Measurements from ENCODE around the gene RBFOX2. TPM values are rescaled to one million over a fixed set of nuclear protein-coding genes. Genes with fewer than 3 reads are reported as not detected.

The RBFOX2 gene
- total RNA-seq, 1 experiment from 2014 or later: 81.1 TPM

DNA sequence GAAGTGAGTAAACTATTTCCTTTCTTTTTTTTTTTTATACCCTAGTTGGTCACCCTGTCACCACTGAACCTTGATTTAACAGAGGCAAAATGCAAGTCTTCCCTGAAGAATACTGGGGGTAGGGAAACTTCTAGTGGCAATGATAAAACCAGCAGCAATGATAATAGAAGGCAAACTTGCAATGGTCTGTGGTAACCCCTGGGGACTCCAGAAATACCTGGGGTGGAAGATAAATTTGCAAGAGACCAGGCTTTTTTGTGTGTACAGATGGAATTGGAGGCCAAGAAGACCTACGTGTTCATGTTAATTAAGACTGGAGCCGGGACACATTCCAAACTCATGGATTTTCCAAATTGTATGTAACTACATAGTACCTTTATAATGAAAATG is 299.3 kb downstream of the RBFOX2 start:
- POLR2A ChIA-PET: no interaction called here
- no peaks in the 10 kb centered on the region for H3K9me3 ChIP-seq (ENCODE audit: control insufficient read depth, insufficient read depth, low read depth, low read length)
- no peaks in the 10 kb centered on the region for H3K36me3 ChIP-seq (ENCODE audit: control insufficient read depth, insufficient read depth, low read length)
- no peaks in the 10 kb centered on the region for H3K4me1 ChIP-seq (ENCODE audit: control insufficient read depth, insufficient read depth, low read length)
- no peak overlapping the region for H3K27ac ChIP-seq (ENCODE audit: low read length)
- in situ Hi-C loops (cut with HindIII; ENCODE audit: low pct_unique_long_range_greater_than_20kb, low sequenced_read_pairs): no loop called here
- intact Hi-C loops (cut with micrococcal nuclease; ENCODE audit: unreplicated experiment): no loop called here
- ATAC-seq: no peak
- no peaks in the 10 kb centered on the region for H3K27me3 ChIP-seq (ENCODE audit: control insufficient read depth, insufficient read depth, low read length)
- no TSS peak for BruUV-seq (replicated peaks)
- TF ChIP-seq SIN3A (IDR thresholded peaks at IDR 0.05; ENCODE audit: borderline replicate concordance, insufficient read depth, low read depth, low read length): no peak
- TF ChIP-seq, protein P1, sequence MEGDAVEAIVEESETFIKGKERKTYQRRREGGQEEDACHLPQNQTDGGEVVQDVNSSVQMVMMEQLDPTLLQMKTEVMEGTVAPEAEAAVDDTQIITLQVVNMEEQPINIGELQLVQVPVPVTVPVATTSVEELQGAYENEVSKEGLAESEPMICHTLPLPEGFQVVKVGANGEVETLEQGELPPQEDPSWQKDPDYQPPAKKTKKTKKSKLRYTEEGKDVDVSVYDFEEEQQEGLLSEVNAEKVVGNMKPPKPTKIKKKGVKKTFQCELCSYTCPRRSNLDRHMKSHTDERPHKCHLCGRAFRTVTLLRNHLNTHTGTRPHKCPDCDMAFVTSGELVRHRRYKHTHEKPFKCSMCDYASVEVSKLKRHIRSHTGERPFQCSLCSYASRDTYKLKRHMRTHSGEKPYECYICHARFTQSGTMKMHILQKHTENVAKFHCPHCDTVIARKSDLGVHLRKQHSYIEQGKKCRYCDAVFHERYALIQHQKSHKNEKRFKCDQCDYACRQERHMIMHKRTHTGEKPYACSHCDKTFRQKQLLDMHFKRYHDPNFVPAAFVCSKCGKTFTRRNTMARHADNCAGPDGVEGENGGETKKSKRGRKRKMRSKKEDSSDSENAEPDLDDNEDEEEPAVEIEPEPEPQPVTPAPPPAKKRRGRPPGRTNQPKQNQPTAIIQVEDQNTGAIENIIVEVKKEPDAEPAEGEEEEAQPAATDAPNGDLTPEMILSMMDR (IDR thresholded peaks at IDR 0.05): no peak
- no peak for TF ChIP-seq POLR2AphosphoS5 (IDR thresholded peaks at IDR 0.05; ENCODE audit: low read depth, low read length)
- TF ChIP-seq, protein P2, sequence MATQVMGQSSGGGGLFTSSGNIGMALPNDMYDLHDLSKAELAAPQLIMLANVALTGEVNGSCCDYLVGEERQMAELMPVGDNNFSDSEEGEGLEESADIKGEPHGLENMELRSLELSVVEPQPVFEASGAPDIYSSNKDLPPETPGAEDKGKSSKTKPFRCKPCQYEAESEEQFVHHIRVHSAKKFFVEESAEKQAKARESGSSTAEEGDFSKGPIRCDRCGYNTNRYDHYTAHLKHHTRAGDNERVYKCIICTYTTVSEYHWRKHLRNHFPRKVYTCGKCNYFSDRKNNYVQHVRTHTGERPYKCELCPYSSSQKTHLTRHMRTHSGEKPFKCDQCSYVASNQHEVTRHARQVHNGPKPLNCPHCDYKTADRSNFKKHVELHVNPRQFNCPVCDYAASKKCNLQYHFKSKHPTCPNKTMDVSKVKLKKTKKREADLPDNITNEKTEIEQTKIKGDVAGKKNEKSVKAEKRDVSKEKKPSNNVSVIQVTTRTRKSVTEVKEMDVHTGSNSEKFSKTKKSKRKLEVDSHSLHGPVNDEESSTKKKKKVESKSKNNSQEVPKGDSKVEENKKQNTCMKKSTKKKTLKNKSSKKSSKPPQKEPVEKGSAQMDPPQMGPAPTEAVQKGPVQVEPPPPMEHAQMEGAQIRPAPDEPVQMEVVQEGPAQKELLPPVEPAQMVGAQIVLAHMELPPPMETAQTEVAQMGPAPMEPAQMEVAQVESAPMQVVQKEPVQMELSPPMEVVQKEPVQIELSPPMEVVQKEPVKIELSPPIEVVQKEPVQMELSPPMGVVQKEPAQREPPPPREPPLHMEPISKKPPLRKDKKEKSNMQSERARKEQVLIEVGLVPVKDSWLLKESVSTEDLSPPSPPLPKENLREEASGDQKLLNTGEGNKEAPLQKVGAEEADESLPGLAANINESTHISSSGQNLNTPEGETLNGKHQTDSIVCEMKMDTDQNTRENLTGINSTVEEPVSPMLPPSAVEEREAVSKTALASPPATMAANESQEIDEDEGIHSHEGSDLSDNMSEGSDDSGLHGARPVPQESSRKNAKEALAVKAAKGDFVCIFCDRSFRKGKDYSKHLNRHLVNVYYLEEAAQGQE (IDR thresholded peaks at IDR 0.05; ENCODE audit: insufficient read depth in 1 of 2, low read depth in 2 of 2, low read length in 1 of 2): no peak
- TF ChIP-seq TCF7L2 (IDR thresholded peaks at IDR 0.05; ENCODE audit: low read depth, low read length): no peak
- CTCF ChIA-PET: no interaction called here
- no peak overlapping the region for H3K4me3 ChIP-seq (ENCODE audit: low read depth in 2 of 2, low read length in 2 of 2)
- no peak for DNase-seq (ENCODE audit: low read depth, low spot score)

DNA sequence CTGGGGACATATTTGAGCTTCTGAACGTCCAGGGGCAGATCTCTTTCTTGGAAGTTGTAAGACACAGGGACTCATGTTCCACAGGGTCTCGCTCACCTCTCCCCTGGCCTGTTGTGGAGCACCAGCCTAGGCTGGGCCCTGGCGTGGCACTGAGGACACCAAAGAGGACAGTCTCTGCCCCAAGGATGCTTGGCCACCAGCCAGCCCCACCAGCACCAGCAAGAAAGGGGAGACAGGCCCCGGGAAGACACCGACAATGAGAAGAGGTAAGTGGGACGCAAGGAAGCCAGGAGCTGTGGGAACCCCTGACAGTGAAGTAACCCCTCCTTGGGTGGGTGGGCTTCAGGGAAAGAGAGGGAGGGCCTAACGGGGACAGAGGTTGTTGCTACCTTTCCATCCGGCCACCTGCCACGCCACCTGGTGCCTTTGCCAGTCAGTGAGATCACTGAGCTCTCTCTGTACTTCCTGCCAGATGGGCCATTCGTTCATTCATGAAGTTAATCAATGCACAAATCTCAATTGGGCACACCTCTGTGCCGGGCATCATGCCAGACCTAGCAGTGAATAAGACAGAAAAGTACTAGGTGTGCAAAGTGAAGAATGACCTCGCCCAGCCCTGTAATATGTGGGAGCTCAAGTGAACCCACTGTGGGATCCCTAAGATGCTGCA is 299.9 kb downstream of the RBFOX2 start:
- H3K36me3 ChIP-seq (ENCODE audit: control insufficient read depth, insufficient read depth, low read length): no peaks in the 10 kb centered on the region
- BruUV-seq (replicated peaks): no TSS peak
- ATAC-seq (no peak), DNase-seq (ENCODE audit: low read depth, low spot score) (no peak)
- POLR2A ChIA-PET: no interaction called here
- TF ChIP-seq TCF7L2 (IDR thresholded peaks at IDR 0.05; ENCODE audit: low read depth, low read length) (no peak), POLR2AphosphoS5 (IDR thresholded peaks at IDR 0.05; ENCODE audit: low read depth, low read length) (no peak), SIN3A (IDR thresholded peaks at IDR 0.05; ENCODE audit: borderline replicate concordance, insufficient read depth, low read depth, low read length) (no peak)
- TF ChIP-seq, protein P1 (IDR thresholded peaks at IDR 0.05): no peak
- TF ChIP-seq, protein P2 (IDR thresholded peaks at IDR 0.05; ENCODE audit: insufficient read depth in 1 of 2, low read depth in 2 of 2, low read length in 1 of 2): no peak
- no peaks in the 10 kb centered on the region for H3K4me1 ChIP-seq (ENCODE audit: control insufficient read depth, insufficient read depth, low read length)
- in situ Hi-C loops (cut with HindIII; ENCODE audit: low pct_unique_long_range_greater_than_20kb, low sequenced_read_pairs): no loop called here
- H3K27me3 ChIP-seq (ENCODE audit: control insufficient read depth, insufficient read depth, low read length): no peaks in the 10 kb centered on the region
- intact Hi-C loops (cut with micrococcal nuclease; ENCODE audit: unreplicated experiment): no loop called here
- no peaks in the 10 kb centered on the region for H3K9me3 ChIP-seq (ENCODE audit: control insufficient read depth, insufficient read depth, low read depth, low read length)
- H3K4me3 ChIP-seq (ENCODE audit: low read depth in 2 of 2, low read length in 2 of 2): no peak overlapping the region
- CTCF ChIA-PET: no interaction called here
- no peak overlapping the region for H3K27ac ChIP-seq (ENCODE audit: low read length)

Measured in Panc1 (cell line).